ENCODE data around the gene COA8.

COA8 gene

GRCh38 chr14:103538291-103539055, 24.3 kb upstream of the COA8 start:
- no peak for DNase-seq

GRCh38 chr14:103539056-103539825, 23.5 kb upstream of the COA8 start:
- no peak for DNase-seq

GRCh38 chr14:103540821-103541708, 21.7 kb upstream of the COA8 start:
- no peak for DNase-seq

GRCh38 chr14:103541709-103542604, 20.8 kb upstream of the COA8 start:
- no peak for DNase-seq

- DNase-seq = no peak
Observed at GRCh38 chr14:103542605-103543088, 20.1 kb upstream of the COA8 start.

GRCh38 chr14:103543140-103543539, 19.6 kb upstream of the COA8 start:
- DNase-seq = no peak

- no peak for DNase-seq
Observed at GRCh38 chr14:103543721-103544387, 18.9 kb upstream of the COA8 start.

GRCh38 chr14:103544388-103545218, 18.2 kb upstream of the COA8 start:
- DNase-seq = no peak

GRCh38 chr14:103545219-103545914, 17.4 kb upstream of the COA8 start:
- DNase-seq = no peak

- DNase-seq = no peak
Observed at GRCh38 chr14:103545915-103546651, 16.7 kb upstream of the COA8 start.

GRCh38 chr14:103546652-103547454, 15.9 kb upstream of the COA8 start:
- DNase-seq = no peak

- no peak for DNase-seq
Observed at GRCh38 chr14:103547455-103547940, 15.3 kb upstream of the COA8 start.

GRCh38 chr14:103547941-103548462, 14.8 kb upstream of the COA8 start:
- DNase-seq = no peak

GRCh38 chr14:103548463-103549351, 14.1 kb upstream of the COA8 start:
- no peak for DNase-seq

- DNase-seq = no peak
Observed at GRCh38 chr14:103549361-103550311, 13.1 kb upstream of the COA8 start.
